ENCODE measurements around the gene KCNQ4. TPM values are rescaled to one million over a fixed set of nuclear protein-coding genes. Genes with fewer than 3 reads are reported as not detected.

KCNQ4 gene
- total and polyA plus RNA-seq, 2 of the 8 experiments (the other 6 are each of a cell fraction or from before 2014, with no cell fraction given) = 2.2 to 3.9 TPM

DNA sequence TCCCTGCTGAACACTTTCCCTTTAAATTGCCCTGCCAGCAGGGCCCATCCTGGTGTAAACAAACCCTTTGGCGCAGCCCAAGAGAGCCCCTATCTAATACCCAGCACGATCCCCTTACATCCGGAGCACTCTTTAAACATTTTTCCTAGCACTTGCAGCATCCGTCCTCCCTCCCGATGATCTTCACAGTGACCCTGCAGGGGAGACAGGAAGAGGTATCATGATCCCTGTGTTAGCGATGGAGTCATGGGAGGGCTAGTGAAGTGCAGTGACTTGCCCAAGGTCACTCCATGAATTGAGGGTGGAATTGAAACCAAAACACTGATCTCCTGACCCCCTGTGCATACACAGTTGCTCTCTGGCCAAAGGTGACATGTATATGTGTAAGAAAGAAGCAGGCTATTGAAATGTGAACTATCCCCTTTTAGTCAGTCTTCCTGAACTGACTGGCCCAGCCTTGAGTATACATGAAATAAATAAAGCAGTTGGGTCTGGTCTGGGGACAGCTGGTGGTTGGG lies 9.8 kb upstream of the KCNQ4 start:
- H2BK12ac ChIP-seq (ENCODE audit: low read depth, low read length) = no peak overlapping the region
- H2BK5ac ChIP-seq (ENCODE audit: low read depth, low read length) = peak overlapping the region; percentile 40; the same call in 1 of the 2 replicates
- H2AK5ac ChIP-seq (ENCODE audit: low read depth, low read length) = no peak overlapping the region
- peak in 1 of 2 experiments; percentile 64 for DNase-seq (ENCODE audit: low read depth in 1 of 2, low spot score in 2 of 2)
- no peaks in the 10 kb centered on the region; the same call in 1 of the 2 replicates for H3K23me2 ChIP-seq (ENCODE audit: low read depth, low read length)
- H3K27me3 ChIP-seq (replicated peaks in 1 of 4; ENCODE audit: control insufficient read depth in 3 of 4, extremely low read depth in 1 of 4, insufficient read depth in 3 of 4, low read length in 3 of 4) = no peaks in the 10 kb centered on the region
- peaks cover 4 to 30% (median 12%) of the 10 kb centered on the region in 4 experiments for H3K4me1 ChIP-seq (replicated peaks in 1 of 4; ENCODE audit: control insufficient read depth in 3 of 4, insufficient read depth in 4 of 4, low read length in 3 of 4)
- no peak overlapping the region for H4K8ac ChIP-seq (ENCODE audit: extremely low read depth, insufficient read depth, low read length)
- H3K14ac ChIP-seq (ENCODE audit: insufficient read length) = no peak overlapping the region
- H4K91ac ChIP-seq (replicated peaks; ENCODE audit: insufficient read length, low read length) = no peak overlapping the region
- peak overlapping the region in 1 of 4 experiments; percentile 18; a peak in 1 of 8 replicates for H3K4me3 ChIP-seq (ENCODE audit: extremely low read depth in 1 of 4, insufficient read depth in 2 of 4, low read depth in 3 of 4, low read length in 4 of 4)
- H3K4me2 ChIP-seq (ENCODE audit: insufficient read depth in 1 of 2, low read depth in 2 of 2, low read length in 2 of 2) = peak overlapping the region; percentile 3 to 37; a peak in 2 of 4 replicates
- H3K36me3 ChIP-seq (ENCODE audit: control insufficient read depth in 2 of 4, insufficient read depth in 4 of 4, low read length in 3 of 4) = peaks cover 2 to 22% (median 11%) of the 10 kb centered on the region in 4 experiments; a peak in 6 of 8 replicates
- H2BK15ac ChIP-seq (ENCODE audit: low read length) = no peak overlapping the region; the same call in 1 of the 2 replicates
- ChIA-PET POLR2A (ENCODE audit: partially characterized antibody) (interaction anchor here (0.6 to 5.4 kb wide), 14 partner anchors 8 to 141 kb away, joined by 3 to 22 read pairs (median 3); partner anchors contain the start of genes CITED4 and NFYC), CTCF (ENCODE audit: partially characterized antibody) (interaction anchor here (0.6 to 14.3 kb wide), 36 partner anchors 8 to 198 kb away, joined by 3 to 325 read pairs (median 5); no protein-coding TSS in a partner anchor)
- peak overlapping the region; percentile 12 for H3K18ac ChIP-seq (ENCODE audit: extremely low read depth, low read length)
- no peak overlapping the region for H3K56ac ChIP-seq (replicated peaks; ENCODE audit: insufficient read length, low read depth, low read length)
- H2AFZ ChIP-seq (ENCODE audit: low read length) = no peak overlapping the region
- no peak overlapping the region for H3K23ac ChIP-seq (ENCODE audit: insufficient read length)
- H2BK120ac ChIP-seq (replicated peaks; ENCODE audit: low read depth, low read length) = no peak overlapping the region
- WGBS, 2 experiments (ENCODE audit: extremely low coverage in 1 of 2, insufficient coverage in 1 of 2, insufficient read length in 1 of 2, insufficient replicate concordance in 2 of 2, low coverage in 1 of 2, low lambda C conversion rate in 2 of 2, missing lambda C conversion rate in 1 of 2) = 10% methylated on average over 6 of the region's 6 CpGs; no CpG with 5 or more reads in 1 of the 2 experiments
- peak overlapping the region; percentile 37; the same call in 1 of the 2 replicates for H3K27ac ChIP-seq (ENCODE audit: low read depth, low read length)
- H3K79me1 ChIP-seq (ENCODE audit: low read depth, low read length) = no peaks in the 10 kb centered on the region
- no peak overlapping the region for H2BK20ac ChIP-seq (ENCODE audit: low read length)
- H3K9ac ChIP-seq (replicated peaks in 1 of 4; ENCODE audit: extremely low read depth in 1 of 4, low read depth in 3 of 4, low read length in 3 of 4) = no peak overlapping the region
- H3K9me3 ChIP-seq (ENCODE audit: insufficient read depth in 2 of 2, low read depth in 1 of 2, low read length in 1 of 2) = peaks cover 5% of the 10 kb centered on the region in 2 experiments; a peak in 2 of 4 replicates
- H4K5ac ChIP-seq (ENCODE audit: insufficient read length, low read depth, low read length) = no peak overlapping the region
- peaks cover 0 to 3% of the 10 kb centered on the region in 2 experiments for H4K20me1 ChIP-seq (replicated peaks in 1 of 2; ENCODE audit: control insufficient read depth in 1 of 2, insufficient read depth in 2 of 2, low read length in 2 of 2)
- H3K4ac ChIP-seq (replicated peaks; ENCODE audit: insufficient read length, low read depth, low read length) = no peak overlapping the region
- H3K79me2 ChIP-seq (ENCODE audit: control insufficient read depth in 1 of 2, insufficient read depth in 2 of 2, low read length in 2 of 2) = no peaks in the 10 kb centered on the region
- FAIRE-seq = no peak
- TF ChIP-seq CBX8 (IDR thresholded peaks at IDR 0.05; ENCODE audit: borderline replicate concordance, low read depth, low read length) (no peak), EP300 (IDR thresholded peaks at IDR 0.05; ENCODE audit: borderline replicate concordance in 1 of 2, low read depth in 2 of 2, low read length in 2 of 2) (0 out of 3 replicates have a peak, but pooled peaks of 1 of the 2 experiments have one; percentile 65), MAFK (IDR thresholded peaks at IDR 0.05; ENCODE audit: low read depth, low read length) (no peak), SIX5 (IDR thresholded peaks at IDR 0.05; ENCODE audit: low read depth, low read length) (no peak), SP2 (IDR thresholded peaks at IDR 0.05; ENCODE audit: low read length) (no peak), POLR2AphosphoS5 (IDR thresholded peaks at IDR 0.05; ENCODE audit: low read depth, low read length) (peak; percentile 14; the same call in 1 of the 2 replicates), CTBP2 (IDR thresholded peaks at IDR 0.05; ENCODE audit: borderline replicate concordance, insufficient read depth, insufficient read length, low read length) (no peak), FOSL1 (IDR thresholded peaks at IDR 0.05; ENCODE audit: insufficient read depth, low read depth, low read length) (no peak), CHD2 (IDR thresholded peaks at IDR 0.05; ENCODE audit: low read length) (no peak), RBBP5 (IDR thresholded peaks at IDR 0.05; ENCODE audit: borderline replicate concordance, low read depth, low read length) (no peak), EGR1 (IDR thresholded peaks at IDR 0.05; ENCODE audit: borderline replicate concordance, low read depth, low read length) (0 out of 2 replicates have a peak, but pooled peaks have one; percentile 21)
- TF ChIP-seq, protein P1, sequence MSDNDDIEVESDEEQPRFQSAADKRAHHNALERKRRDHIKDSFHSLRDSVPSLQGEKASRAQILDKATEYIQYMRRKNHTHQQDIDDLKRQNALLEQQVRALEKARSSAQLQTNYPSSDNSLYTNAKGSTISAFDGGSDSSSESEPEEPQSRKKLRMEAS (IDR thresholded peaks at IDR 0.05) = no peak
